Measurements from ENCODE around the gene SEZ6L. TPM values are rescaled to one million over a fixed set of nuclear protein-coding genes. Genes with fewer than 3 reads are reported as not detected.

SEZ6L gene
- total RNA-seq, 4 donors from 2014 or later: 0.23 to 0.83 (median 0.49) TPM

DNA sequence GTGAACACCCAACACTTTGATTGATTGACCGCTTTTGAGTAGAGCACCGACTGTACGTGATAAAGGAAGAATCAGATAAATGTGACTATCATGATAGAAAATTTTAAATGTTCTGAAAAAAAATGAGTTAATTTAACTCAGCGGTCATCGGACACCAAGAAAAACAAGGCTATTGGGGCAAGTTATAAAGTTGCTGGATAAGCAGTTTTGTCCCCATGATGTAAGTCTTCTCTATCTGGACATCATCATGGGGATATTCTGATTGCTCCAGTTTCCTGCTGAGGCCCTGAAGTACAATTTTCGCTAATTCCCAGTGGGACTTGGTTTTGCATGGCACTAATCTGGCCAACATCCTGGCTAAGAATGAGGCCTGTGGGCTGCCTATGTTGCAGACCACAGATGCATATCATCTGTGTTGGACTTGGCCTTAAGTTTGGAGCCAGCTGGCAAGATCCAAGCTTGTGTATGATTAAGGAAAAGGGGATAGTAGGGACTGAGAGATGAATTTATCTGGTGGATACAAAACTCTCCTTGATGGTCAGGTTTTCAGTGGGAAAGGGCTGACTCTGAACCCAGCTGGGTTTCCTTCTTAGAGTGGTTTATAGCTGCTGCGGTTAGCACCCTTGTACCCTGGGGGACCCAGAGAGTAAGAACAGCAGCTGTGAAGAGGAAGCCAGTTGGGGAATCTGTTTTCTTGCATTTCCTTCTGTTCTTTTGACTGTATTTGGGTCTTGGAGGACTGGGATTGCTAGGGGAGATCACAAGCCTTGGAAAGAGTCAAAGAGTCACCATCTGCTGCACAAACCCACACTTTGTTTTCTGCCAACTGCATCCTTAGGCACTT, 118.3 kb downstream of the SEZ6L start:
- no peak for TF ChIP-seq EP300 (IDR thresholded peaks at IDR 0.05)
- no peak for TF ChIP-seq POLR2AphosphoS5 (IDR thresholded peaks at IDR 0.05)
- TF ChIP-seq POLR2A (IDR thresholded peaks at IDR 0.05; ENCODE audit: low read depth): no peak
- TF ChIP-seq, protein P1, sequence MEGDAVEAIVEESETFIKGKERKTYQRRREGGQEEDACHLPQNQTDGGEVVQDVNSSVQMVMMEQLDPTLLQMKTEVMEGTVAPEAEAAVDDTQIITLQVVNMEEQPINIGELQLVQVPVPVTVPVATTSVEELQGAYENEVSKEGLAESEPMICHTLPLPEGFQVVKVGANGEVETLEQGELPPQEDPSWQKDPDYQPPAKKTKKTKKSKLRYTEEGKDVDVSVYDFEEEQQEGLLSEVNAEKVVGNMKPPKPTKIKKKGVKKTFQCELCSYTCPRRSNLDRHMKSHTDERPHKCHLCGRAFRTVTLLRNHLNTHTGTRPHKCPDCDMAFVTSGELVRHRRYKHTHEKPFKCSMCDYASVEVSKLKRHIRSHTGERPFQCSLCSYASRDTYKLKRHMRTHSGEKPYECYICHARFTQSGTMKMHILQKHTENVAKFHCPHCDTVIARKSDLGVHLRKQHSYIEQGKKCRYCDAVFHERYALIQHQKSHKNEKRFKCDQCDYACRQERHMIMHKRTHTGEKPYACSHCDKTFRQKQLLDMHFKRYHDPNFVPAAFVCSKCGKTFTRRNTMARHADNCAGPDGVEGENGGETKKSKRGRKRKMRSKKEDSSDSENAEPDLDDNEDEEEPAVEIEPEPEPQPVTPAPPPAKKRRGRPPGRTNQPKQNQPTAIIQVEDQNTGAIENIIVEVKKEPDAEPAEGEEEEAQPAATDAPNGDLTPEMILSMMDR (IDR thresholded peaks at IDR 0.05): no peak
- Histone ChIP-seq H3K27me3 (peaks cover 0 to 50% (median 0%) of the 10 kb centered on the region in 4 donors), H3K4me3 (no peak overlapping the region), H3K9me3 (no peaks in the 10 kb centered on the region), H3K36me3 (no peaks in the 10 kb centered on the region), H3K4me1 (no peaks in the 10 kb centered on the region), H3K27ac (replicated peaks in 1 of 4) (no peak overlapping the region)
- no peak for DNase-seq (ENCODE audit: extremely low spot score)
- WGBS: 75% methylated on average over 7 of the region's 7 CpGs
- intact Hi-C loops (cut with DNase I): no loop called here

DNA sequence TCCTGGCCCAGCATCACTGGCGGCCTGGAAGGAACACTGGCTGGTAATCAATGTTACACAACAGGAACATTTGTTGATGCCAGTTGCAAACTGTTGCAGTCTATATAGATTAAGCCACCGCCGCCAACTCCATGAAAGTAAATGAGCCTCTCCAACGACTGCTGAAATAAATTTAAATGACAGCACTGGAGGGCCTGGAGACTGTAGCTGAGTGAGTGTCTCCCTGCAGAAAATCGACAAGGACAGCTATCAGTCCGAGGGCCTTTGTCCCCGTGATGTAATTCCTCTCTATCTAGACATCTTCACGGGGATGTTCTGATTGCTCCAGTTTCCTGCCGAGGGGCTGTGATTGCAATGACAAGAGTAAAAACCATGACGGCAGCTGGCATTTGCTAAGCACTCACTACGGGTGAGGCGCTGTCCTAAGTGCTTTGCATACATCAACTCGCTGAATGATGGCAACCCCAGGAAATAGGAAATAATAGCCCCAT, 120.4 kb downstream of the SEZ6L start:
- Histone ChIP-seq H3K4me3 (no peak overlapping the region), H3K27ac (replicated peaks in 1 of 4) (no peak overlapping the region), H3K9me3 (no peaks in the 10 kb centered on the region), H3K36me3 (no peaks in the 10 kb centered on the region), H3K27me3 (peaks cover 0 to 38% (median 0%) of the 10 kb centered on the region in 4 donors), H3K4me1 (no peaks in the 10 kb centered on the region)
- intact Hi-C loops (cut with DNase I): no loop called here
- 72% methylated on average over 13 of the region's 13 CpGs for WGBS
- TF ChIP-seq POLR2AphosphoS5 (IDR thresholded peaks at IDR 0.05) (no peak), EP300 (IDR thresholded peaks at IDR 0.05) (no peak), POLR2A (IDR thresholded peaks at IDR 0.05; ENCODE audit: low read depth) (no peak)
- TF ChIP-seq, protein P1 (IDR thresholded peaks at IDR 0.05): no peak
- no peak for DNase-seq (ENCODE audit: extremely low spot score)

DNA sequence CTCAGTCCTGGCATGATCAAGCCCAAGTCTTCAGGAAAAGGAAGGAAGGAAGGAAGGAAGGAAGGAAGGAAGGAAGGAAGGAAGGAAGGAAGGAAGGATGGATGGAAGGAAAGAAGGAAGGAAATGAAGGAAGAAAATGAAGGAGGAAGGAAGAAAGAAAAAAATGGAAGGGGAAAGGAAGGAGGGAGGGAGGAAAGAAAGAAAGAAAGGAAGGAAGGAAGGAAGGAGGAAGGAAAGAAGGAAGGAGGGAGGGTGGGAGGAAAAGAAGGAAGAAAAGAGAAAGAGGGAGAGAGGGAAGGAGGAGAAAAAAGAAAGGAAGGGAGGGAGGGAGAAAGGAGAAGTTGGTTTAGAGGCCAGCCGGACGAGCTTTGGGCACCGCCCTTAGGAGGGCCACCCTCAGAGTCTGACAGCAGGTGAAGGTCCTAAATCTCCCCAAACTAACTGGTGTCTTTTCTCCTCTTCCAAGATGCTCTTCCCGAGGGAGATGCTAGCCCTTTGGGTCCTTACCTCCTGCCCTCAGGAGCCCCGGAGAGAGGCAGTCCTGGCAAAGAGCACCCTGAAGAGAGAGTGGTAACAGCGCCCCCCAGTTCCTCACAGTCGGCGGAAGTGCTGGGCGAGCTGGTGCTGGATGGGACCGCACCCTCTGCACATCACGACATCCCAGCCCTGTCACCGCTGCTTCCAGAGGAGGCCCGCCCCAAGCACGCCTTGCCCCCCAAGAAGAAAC, 122.8 kb downstream of the SEZ6L start:
- intact Hi-C loops (cut with DNase I): no loop called here
- Histone ChIP-seq H3K4me3 (no peak overlapping the region), H3K27me3 (peaks cover 0 to 49% (median 0%) of the 10 kb centered on the region in 4 donors), H3K9me3 (no peaks in the 10 kb centered on the region), H3K27ac (replicated peaks in 1 of 4) (no peak overlapping the region), H3K36me3 (no peaks in the 10 kb centered on the region), H3K4me1 (no peaks in the 10 kb centered on the region)
- no peak for TF ChIP-seq POLR2A (IDR thresholded peaks at IDR 0.05; ENCODE audit: low read depth)
- TF ChIP-seq EP300 (IDR thresholded peaks at IDR 0.05): no peak
- TF ChIP-seq, protein P1 (IDR thresholded peaks at IDR 0.05): no peak
- TF ChIP-seq POLR2AphosphoS5 (IDR thresholded peaks at IDR 0.05): no peak
- DNase-seq (ENCODE audit: extremely low spot score): no peak
- 71% methylated on average over 14 of the region's 14 CpGs for whole genome bisulfite sequencing

DNA sequence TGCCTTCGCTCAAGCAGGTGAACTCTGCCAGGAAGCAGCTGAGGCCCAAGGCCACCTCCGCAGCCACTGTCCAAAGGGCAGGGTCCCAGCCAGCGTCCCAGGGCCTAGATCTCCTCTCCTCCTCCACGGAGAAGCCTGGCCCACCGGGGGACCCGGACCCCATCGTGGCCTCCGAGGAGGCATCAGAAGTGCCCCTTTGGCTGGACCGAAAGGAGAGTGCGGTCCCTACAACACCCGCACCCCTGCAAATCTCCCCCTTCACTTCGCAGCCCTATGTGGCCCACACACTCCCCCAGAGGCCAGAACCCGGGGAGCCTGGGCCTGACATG, 123.4 kb downstream of the SEZ6L start:
- no peaks in the 10 kb centered on the region for H3K4me1 ChIP-seq
- TF ChIP-seq POLR2AphosphoS5 (IDR thresholded peaks at IDR 0.05) (no peak), POLR2A (IDR thresholded peaks at IDR 0.05; ENCODE audit: low read depth) (no peak), EP300 (IDR thresholded peaks at IDR 0.05) (no peak)
- TF ChIP-seq, protein P1 (IDR thresholded peaks at IDR 0.05): no peak

More for the DNA sequence above, 123.4 kb downstream of the SEZ6L start:
- H3K27ac ChIP-seq (replicated peaks in 1 of 4): no peak overlapping the region
- H3K27me3 ChIP-seq: peaks cover 0 to 43% (median 0%) of the 10 kb centered on the region in 4 donors
- no peak overlapping the region for H3K4me3 ChIP-seq
- intact Hi-C loops (cut with DNase I): no loop called here
- no peaks in the 10 kb centered on the region for H3K9me3 ChIP-seq
- WGBS: 100% methylated on average over 7 of the region's 13 CpGs
- no peak for DNase-seq (ENCODE audit: extremely low spot score)
- no peaks in the 10 kb centered on the region for H3K36me3 ChIP-seq
